T-helper 2 cell (primary cell): ENCODE measurements around the gene KLC4.
"Not testable (repeated sequence)": the region's sequence is repeated elsewhere in the genome, so short reads cannot be mapped to it uniquely, and the experiment has no call there.

Source experiments
- DNase-seq, 5 experiments: peaks; one replicate each; pipeline versions ENCODE4 v3.0.0 to v3.0.0-alpha.2; 2012 to 2022

The KLC4 gene

GRCh38 chr6:43096451-43097097 is 37.1 kb downstream of the KLC4 start:
- DNase-seq: no peak

DNA sequence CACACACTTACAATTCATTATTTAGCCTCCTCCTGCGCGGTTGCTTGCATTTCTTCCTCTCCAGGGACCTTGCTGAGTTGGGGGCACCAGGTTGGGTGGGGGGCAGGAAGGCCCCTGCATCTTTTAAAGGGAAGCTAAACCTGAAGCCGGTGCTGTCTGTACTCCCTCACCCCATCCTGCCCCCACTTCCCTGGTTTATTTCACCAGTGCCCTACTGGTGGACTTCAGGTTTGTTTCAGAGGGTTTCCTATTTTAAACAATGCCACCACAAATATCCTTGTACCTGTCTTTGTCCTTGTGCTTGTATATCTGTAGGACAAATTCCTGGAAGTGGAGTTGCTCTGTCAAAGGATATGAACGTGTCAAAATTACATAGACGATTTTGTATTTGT is 37.7 kb downstream of the KLC4 start:
- DNase-seq: no peak

DNA sequence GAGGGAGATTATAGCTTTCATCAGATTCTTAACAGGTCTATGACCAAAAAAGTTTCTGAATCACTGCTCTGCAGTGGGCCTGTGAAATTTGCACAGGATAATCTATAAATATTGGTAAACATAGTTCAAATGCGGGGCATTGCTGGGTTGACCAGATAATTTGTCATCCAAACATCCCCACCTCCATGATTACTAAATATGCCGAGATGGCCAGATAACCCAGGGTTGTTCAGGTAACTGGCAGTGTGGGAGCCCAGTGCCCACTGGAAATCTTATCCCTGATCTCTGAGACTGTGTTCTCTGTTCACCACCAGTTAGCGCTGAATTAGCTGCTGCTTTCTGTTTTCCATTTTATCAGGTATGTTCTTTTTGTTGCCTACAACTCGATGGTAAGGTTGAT is 38.1 kb downstream of the KLC4 start:
- DNase-seq: no peak

DNA sequence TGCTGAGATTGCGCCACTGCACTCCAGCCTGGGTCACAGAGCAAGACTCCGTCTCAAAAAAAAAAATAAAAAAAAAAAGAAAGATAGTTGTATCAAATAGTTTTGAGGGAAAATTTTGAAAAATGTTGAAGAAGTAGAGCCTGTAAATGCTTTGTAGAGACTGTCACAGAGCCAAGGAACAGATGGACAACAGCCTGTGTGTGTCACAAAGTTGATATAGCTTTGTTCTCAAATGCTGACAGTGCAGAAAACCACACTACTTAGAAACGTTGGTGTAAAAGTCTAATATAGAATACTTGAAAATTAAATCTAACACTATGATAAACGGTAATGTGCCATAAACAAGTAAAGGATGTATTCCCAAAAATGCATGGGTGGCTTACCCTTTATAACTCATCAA is 42.1 kb downstream of the KLC4 start:
- DNase-seq: no peak

DNA sequence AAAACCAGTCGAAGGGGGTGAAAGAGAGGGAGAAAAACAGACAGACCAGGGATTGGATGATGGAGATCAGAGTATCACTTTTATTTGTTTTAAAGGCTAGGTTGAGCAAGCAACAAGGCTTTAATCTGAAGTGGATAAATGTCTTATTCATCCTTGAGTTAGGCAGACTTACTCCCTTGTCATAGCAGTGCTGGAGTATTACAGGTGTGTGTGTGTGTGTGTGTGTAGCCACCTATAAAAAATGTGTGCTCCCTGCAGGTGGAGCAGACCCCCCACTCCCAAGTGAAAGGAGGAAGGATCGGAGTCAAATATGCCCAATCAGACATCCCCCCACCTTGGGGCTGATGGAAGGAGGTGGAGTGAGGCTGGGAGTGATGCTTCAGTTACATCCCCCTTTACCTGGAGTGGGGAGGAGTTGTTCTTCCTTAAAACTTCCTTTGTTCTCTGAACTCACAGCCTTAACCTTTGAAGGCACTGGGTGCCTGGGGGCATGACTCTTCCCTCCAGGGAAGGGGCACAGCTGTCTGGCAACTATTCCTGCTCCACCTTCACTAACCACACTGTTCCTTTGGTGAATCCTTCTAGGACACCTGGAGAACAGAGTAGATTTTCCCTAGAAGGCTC is 43.9 kb downstream of the KLC4 start:
- DNase-seq: no peak

DNA sequence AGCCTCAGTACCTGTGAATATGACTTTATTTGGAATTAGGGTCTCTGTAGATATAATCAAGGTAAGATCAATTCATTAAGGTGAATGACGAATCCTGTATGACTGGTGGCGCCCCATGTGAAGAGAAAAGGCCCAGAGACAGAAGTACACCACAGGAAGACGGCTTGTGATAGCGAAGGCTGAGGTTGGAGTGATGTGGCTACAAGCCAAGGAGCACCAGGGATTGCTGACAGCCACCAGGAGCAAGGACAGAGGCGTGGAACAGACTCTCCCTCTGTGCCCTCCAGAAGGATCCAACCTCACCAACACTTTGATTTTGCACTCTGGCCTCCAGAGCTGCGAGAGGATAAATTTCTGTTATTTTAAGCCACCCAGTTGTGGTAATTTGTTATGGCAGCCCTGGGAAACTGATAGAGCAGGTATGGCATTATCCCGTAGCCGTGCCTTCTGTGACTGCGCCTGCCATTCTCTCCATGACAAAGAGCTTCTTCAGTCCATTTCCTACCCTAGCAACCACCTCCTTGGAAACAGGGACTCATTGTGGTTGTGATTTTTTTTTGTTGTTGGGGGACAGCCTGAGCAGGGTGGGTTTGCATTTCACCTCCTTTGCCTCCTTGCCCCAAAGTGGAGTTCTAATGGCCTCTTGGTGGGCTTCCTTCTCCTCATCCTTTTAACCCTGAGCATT is 46.2 kb downstream of the KLC4 start:
- no peak for DNase-seq

DNA sequence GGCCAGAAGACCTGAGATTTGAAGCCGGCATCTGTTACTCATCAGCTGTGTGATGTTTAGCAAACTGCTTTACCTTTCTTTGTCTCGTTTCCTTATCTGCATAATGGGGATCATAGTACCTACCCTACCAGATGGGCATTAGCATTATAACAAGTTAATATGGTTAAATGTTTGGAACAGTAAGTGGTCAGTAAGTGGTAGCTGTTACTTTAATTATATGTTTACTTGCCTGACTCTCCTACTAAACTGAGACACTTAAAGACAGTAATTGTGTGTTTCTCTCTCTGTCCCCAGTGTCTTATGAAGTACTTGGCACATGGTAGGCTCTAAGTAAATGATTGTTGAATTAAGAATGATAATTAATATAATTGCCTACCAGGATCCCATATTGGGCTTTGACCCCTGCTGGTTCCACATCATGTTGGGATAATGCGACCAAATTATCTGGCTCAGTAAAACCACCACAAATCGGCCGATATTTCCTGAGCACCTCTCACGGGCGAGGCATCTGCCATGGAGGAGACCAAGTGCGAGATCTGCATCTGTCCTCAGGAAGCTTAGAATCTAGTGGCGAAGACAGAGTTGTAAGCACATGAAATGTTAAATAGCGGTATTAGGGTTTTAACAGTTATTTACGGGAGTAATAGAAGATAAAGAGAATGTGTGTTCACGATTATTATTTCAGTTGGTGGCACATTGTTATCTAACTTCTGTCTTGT is 48.1 kb downstream of the KLC4 start:
- DNase-seq: no peak

GRCh38 chr6:43113431-43114260 is 54.2 kb downstream of the KLC4 start:
- DNase-seq: no peak

DNA sequence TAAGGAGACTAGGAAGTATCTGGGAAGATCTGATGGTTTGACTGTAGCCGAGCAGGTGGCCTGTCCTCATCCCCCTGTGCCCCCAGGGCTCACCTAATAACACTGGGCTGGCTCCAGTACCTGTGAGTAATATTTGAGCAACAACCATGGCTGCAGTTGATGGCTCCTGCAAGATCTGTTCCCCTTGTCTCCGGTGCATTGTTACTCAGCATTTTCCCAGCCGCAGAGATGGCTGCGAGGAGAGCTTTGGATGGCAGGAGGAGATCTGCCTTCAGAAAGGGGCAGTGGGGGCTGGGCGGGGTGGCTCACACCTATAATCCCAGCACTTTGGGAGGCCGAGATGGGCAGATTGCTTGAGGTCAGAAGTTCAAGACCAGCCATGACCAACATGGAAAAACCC is 55.9 kb downstream of the KLC4 start:
- DNase-seq: no peak

DNA sequence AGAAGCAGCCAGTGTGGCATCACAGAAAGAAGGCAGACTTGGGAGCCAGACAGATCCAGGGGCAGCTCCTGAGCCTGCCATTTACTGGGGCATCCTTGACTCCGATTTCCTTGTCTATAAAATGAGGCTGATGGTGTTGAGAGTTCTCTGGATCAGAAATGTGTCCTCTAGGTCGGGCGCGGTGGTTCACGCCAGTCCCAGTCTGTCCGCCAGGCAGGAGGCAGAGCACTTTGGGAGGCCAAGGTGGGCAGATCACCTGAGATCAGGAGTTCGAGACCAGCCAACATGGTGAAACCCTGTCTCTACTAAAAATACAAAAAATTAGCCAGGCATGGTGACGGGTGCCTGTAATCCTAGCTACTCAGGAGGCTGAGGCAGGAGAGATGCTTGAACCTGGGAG is 58.0 kb downstream of the KLC4 start:
- not testable (repeated sequence) for DNase-seq

- DNase-seq: no peak
These were observed 60.1 kb downstream of the KLC4 start for GRCh38 chr6:43119482-43119881.

- no peak for DNase-seq
These were observed 60.8 kb downstream of the KLC4 start for GRCh38 chr6:43120101-43120763.

DNA sequence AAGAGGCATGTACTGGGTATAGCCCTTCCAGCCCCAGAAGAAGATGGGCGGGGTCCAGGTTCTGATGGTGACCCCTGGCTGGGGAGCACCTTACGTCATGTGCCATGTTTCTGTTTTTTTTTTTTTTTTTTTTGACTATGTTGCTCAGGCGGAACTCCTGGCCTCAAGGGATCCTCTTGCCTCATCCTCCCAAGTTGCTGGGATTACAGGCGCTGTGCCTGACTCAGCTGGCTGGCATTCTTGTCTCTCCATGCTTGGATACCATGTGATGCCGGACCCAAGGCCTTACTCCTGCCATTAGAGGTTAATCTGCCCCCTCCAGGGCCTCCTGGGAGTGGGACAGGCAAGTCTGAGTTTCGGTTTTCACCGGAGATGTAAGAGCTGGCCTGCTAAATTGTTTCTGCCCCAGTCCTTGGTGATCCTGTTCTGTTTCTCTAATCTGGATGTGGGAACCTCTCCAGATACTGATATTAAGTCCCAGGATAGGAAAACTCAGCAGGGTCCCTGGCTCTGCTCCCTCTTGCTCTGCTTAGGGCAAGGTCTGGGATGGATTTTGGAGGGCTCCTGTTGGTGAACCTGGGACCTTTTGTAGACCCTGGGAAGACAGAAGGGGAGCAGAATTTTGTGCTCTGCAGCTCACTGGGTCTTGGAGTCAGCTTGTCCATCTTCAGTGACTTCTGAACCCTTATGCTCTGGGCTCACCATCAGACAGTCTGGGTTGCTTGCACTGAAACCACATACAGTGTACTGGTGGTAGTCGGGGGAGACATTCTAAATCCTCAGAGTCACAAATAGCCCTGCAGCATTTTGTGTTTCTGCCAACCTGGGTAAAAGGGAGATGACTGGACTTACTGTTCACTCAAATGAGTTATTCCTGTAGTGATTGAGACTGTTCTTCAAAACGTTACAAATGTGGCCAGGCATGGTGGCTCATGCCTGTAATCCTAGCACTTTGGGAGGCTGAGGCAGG is 61.8 kb downstream of the KLC4 start:
- no peak for DNase-seq

GRCh38 chr6:43122146-43122545 is 62.7 kb downstream of the KLC4 start:
- DNase-seq: no peak

DNA sequence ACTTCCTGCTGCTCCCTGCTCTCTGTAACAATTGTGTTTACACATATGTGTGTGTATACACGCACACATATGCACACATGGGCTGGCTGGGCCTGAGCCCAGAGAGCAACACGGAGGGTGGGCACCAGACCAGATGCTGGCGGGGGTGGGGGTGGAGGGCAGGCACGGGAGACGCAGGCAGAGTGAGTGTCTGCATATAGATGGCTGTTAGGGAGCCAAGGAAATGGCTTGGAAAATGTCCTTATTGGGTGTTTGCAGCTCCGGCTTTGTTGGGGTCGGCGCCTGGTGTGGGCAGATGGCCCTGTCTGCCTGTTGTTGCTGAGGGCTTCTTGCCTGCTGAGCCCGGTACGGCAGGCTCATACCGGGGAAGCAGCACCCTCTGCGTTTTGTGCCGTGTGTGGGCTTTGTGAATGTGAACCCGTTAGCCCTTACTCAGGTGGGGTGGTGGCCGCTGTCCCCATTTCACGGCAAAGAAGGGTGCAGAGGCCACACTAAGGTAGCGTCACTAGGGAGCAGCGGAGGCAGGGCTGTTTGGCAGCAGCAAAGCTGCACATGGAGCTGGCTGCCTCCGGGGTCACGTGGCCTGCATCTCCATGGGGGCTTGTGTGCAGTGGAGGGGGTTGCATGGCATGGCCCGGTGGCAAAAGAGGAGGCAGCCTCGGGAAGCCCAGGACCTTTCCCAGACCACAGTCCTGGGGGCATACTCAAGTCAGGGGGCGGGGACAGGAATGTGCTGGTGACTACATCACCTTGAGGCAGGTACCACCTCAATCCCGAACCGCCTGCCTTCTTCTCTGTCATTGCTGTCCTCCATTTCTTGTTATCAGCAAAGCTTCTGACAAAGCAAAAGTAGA is 64.3 kb downstream of the KLC4 start:
- no peak for DNase-seq

DNA sequence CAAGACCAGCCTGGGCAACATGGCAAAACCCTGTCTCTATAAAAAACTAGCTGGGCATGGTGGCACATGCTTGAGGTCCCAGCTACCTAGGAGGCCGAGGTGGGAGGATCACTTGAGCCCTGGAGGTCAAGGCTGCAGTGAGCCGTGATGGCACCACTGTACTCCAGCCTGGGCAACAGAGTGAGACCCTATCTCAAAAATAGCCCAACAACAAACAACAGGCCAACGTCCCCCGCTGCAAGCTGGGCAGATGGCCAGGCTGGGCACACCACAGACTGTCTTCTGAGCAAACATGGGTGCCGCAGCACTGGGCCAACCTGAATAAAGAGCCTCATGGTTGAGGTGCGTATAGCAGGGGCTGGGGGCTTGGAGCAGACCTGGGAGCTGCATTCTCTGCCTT is 65.0 kb downstream of the KLC4 start:
- no peak for DNase-seq
